Brain microvascular endothelial cell (primary cell): ENCODE measurements around the gene PARP4.
A peak's percentile ranks its signal among the peaks of the same experiment; 100 is the strongest.

Experiments used
- DNase-seq: peaks from one replicate; pipeline ENCODE4 v3.0.0-alpha.2; 2020
- H3K27ac ChIP-seq: fragments of 250-450 bp; sonication (Bioruptor Pico); 2 replicates; pipeline ENCODE4 v1.5.1; 2020; ENCODE audit warnings: mild to moderate bottlenecking, moderate library complexity
- H3K27me3 ChIP-seq: fragments of 250-450 bp; sonication (Bioruptor Pico); replicated peaks from 2 replicates; pipeline ENCODE4 v1.5.1; 2020; ENCODE audit warnings: mild to moderate bottlenecking
- H3K36me3 ChIP-seq: fragments of 250-450 bp; sonication (Bioruptor Pico); replicated peaks from 2 replicates; pipeline ENCODE4 v1.5.1; 2020; ENCODE audit warnings: mild to moderate bottlenecking
- H3K4me3 ChIP-seq: 2 replicates; pipeline ENCODE4 v1.5.1; 2011; ENCODE audit warnings: low read depth, mild to moderate bottlenecking, control low read depth, low read length, moderate library complexity
- in situ Hi-C: cut with HindIII; loops from 2 replicates; pipeline ENCODE4 v1.10.0; 2017; ENCODE audit warnings: low sequenced_read_pairs, low pct_ligation_motif_present
- TF ChIP-seq, protein P1 (sequence below): IDR thresholded peaks from 2 replicates; pipeline ENCODE4 v1.5.1; 2011; ENCODE audit warnings: low read depth, mild to moderate bottlenecking, moderate library complexity, low read length, control low read depth, inconsistent platforms; ENCODE audit errors: missing control alignments

The PARP4 gene

DNA sequence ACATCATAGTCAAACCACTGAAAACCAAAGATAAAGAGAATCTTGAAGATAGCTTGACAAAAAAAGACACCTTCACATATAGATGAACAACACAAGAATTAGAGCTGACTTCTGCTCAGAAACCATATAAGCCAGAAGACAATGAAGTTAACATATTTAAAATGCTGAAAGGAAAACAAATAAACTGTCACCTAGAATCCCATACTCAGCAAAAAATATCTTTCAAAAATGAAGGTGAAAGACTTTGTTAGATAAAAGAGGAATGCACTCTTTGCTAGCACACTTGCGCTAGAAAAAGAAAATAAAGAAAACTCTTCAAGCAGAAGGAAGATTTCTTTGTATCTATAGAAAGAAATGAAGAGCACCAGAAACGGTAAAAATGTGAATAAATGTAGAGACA, 49.5 kb downstream of the PARP4 start:
- Histone ChIP-seq H3K4me3 (no peak overlapping the region), H3K27ac (no peak overlapping the region), H3K36me3 (peaks cover 14% of the 10 kb centered on the region), H3K27me3 (no peaks in the 10 kb centered on the region)
- no peak for DNase-seq
- TF ChIP-seq, protein P1, sequence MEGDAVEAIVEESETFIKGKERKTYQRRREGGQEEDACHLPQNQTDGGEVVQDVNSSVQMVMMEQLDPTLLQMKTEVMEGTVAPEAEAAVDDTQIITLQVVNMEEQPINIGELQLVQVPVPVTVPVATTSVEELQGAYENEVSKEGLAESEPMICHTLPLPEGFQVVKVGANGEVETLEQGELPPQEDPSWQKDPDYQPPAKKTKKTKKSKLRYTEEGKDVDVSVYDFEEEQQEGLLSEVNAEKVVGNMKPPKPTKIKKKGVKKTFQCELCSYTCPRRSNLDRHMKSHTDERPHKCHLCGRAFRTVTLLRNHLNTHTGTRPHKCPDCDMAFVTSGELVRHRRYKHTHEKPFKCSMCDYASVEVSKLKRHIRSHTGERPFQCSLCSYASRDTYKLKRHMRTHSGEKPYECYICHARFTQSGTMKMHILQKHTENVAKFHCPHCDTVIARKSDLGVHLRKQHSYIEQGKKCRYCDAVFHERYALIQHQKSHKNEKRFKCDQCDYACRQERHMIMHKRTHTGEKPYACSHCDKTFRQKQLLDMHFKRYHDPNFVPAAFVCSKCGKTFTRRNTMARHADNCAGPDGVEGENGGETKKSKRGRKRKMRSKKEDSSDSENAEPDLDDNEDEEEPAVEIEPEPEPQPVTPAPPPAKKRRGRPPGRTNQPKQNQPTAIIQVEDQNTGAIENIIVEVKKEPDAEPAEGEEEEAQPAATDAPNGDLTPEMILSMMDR: no peak
- in situ Hi-C loops: no loop called here

DNA sequence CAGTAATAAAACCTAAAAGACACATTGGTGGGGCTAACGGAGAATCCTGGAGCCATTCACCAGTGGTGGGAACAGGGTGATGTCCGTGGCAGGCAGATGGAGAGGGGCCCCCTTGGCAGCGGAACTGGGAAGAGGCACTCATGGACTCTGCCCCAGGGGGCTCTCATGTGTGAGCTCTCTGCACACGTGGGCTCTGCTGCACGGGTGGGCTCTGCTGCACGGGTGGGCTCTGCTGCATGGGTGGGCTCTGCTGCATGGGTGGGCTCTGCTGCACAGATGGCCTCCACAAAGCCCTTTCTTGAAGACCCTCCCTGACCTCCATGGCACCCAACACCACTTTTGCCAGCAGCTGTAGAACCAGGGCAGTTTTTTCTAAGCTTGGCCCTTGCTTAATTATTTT, 52.3 kb downstream of the PARP4 start:
- TF ChIP-seq, protein P1: no peak
- DNase-seq: no peak
- Histone ChIP-seq H3K27me3 (no peaks in the 10 kb centered on the region), H3K27ac (no peak overlapping the region), H3K4me3 (no peak overlapping the region), H3K36me3 (peaks cover 18% of the 10 kb centered on the region)
- in situ Hi-C loops: no loop called here

DNA sequence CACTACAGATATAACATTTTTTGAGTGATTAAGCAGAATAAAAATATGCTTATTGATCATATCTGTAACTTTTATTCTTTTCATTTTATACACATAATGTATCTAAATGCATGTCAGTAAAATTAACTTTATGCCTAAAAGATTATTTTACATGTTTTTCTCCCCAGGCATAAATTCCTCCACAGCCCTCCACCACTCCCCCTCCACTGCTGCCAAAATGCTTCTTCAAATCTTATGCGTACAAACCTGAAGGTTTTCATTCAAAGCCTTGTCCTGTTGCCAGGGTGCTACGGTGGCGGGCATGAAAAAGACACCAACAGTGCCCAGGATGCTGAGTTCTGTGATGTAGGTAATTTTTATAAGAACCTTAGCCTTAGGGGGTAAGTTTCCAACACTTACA, 52.9 kb downstream of the PARP4 start:
- no peaks in the 10 kb centered on the region for H3K27me3 ChIP-seq
- H3K4me3 ChIP-seq: no peak overlapping the region
- DNase-seq: no peak
- H3K36me3 ChIP-seq: peaks cover 23% of the 10 kb centered on the region
- in situ Hi-C loops: no loop called here
- no peak overlapping the region for H3K27ac ChIP-seq
- TF ChIP-seq, protein P1: no peak

DNA sequence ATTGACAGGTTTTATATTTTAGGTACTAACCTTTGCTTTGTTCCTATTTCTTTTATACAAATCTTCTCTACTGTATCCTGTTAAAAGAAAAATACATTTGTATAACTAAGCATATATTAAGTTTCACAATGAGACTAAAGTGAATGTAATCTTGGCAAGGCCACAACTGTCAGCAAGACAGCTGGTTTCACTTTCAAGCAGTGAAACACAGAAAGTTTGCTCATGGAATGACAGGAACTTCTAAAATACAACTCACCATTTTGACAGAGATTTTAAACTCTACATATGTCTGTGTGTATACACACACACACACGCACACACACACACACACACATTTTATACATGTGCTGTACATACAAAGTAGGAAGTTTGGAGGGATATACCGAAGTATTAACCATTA, 53.3 kb downstream of the PARP4 start:
- H3K36me3 ChIP-seq: peaks cover 27% of the 10 kb centered on the region
- TF ChIP-seq, protein P1: no peak
- no peak overlapping the region for H3K27ac ChIP-seq
- H3K27me3 ChIP-seq: no peaks in the 10 kb centered on the region
- in situ Hi-C loops: no loop called here
- H3K4me3 ChIP-seq: no peak overlapping the region
- peak; percentile 48 for DNase-seq

DNA sequence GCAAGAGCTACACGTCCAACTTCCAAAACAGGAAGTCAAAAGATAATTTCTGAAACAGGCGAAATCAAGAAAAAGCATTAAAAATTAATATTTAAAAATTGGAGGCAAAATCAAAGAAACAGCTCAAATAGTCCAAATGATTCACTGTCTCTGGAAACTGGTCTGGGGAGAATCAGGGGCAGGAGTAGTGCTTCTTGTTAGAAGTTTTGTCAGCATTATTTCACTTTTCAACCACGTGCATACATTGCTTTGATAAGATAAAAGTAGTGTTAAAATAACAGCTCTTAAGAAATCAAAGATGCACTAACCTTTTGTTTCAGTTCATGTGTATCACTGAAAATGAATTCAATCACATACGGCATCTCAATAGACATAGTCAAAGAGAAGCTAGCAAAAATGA, 53.8 kb downstream of the PARP4 start:
- Histone ChIP-seq H3K27me3 (no peaks in the 10 kb centered on the region), H3K4me3 (no peak overlapping the region), H3K36me3 (peaks cover 30% of the 10 kb centered on the region), H3K27ac (no peak overlapping the region)
- in situ Hi-C loops: no loop called here
- TF ChIP-seq, protein P1: no peak
- peak; percentile 16 for DNase-seq

DNA sequence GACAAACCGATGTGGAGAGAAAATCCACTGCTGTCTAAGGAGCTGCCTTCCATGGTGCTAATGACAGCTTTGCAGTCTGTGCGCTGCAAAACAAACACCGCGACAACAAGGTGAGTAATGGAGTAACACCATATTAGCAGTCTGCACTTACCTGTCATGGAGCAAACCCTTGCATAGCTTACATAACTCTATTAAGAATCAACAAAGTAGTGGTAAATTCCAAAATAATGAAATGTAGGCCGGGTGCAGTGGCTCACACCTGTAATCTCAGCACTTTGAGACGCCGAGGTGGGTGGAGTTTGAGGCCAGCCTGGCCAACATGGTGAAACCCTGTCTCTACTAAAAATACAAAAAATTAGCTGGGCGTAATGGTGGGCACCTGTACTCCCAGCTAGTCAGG, 56.2 kb downstream of the PARP4 start:
- DNase-seq: no peak
- Histone ChIP-seq H3K27ac (no peak overlapping the region), H3K27me3 (no peaks in the 10 kb centered on the region), H3K4me3 (no peak overlapping the region), H3K36me3 (peaks cover 39% of the 10 kb centered on the region)
- in situ Hi-C loops: no loop called here
- TF ChIP-seq, protein P1: no peak
